Spinal cord (tissue), 10 donors: ENCODE results near the gene COBL. TPM values are rescaled to one million over a fixed set of nuclear protein-coding genes. Genes with fewer than 3 reads are reported as not detected.
A peak's percentile ranks its signal among the peaks of the same experiment; 100 is the strongest.

ENCODE experiments used
- DNase-seq, 6 donors: peaks; one replicate each; pipeline versions ENCODE4 v3.0.0 to v3.0.0-alpha.2; 2013 to 2015; ENCODE audit warnings: low spot score in 6 of 6, low read depth in 4 of 6
- H3K27ac ChIP-seq: one replicate; pipeline ENCODE4 v1.5.1; 2013; ENCODE audit warnings: low read depth, low read length, control low read depth
- H3K27me3 ChIP-seq: one replicate; pipeline ENCODE4 v1.6.1; 2013; ENCODE audit warnings: low read length; ENCODE audit not compliant: control insufficient read depth, insufficient read depth
- H3K36me3 ChIP-seq: one replicate; pipeline ENCODE4 v1.6.1; 2013; ENCODE audit warnings: low read length; ENCODE audit not compliant: control insufficient read depth, insufficient read depth
- H3K4me1 ChIP-seq: one replicate; pipeline ENCODE4 v1.6.1; 2013; ENCODE audit warnings: low read length; ENCODE audit not compliant: control insufficient read depth, insufficient read depth
- H3K4me3 ChIP-seq: one replicate; pipeline ENCODE4 v1.5.1; 2013; ENCODE audit warnings: low read depth, low read length, control low read depth
- H3K9me3 ChIP-seq: one replicate; pipeline ENCODE4 v1.6.1; 2013; ENCODE audit warnings: low read length; ENCODE audit not compliant: control insufficient read depth, insufficient read depth
- WGBS: methylation state at CpG from one replicate; pipeline ENCODE4 v1.1.5; 2013; ENCODE audit warnings: missing lambda C conversion rate; ENCODE audit not compliant: insufficient coverage; 5-methylcytosine and 5-hydroxymethylcytosine counted together
- polyA plus RNA-seq, 2 donors: library from polyadenylated mRNA; unstranded; fragments of 120-200 nt; gene quantifications; one replicate each; pipeline ENCODE4 v1.2.1, GENCODE V29; 2013; ENCODE audit not compliant: insufficient read length in 2 of 2
- total RNA-seq, 2 donors: library from RNA; depleted of rRNA in 1 of 2; stranded (reverse); fragments of 120-200 nt in 1 of 2; fragments of >200 nt in 1 of 2; gene quantifications; one replicate each; pipeline versions ENCODE4 v1.2.3 to v1.2.4, GENCODE V29; 2013 to 2014
- donor health status: healthy.

COBL gene
- total and polyA plus RNA-seq, 4 donors, result 3.8 to 7.8 (median 5.1) TPM

GRCh38 chr7:51349820-51350545, 33.4 kb upstream of the COBL start:
- 77% methylated on average over 5 of the region's 8 CpGs for WGBS
- DNase-seq, result no peak
- H3K4me3 ChIP-seq, result no peak overlapping the region

GRCh38 chr7:51346126-51346525, 29.5 kb upstream of the COBL start:
- Histone ChIP-seq H3K4me3 (no peak overlapping the region), H3K9me3 (no peaks in the 10 kb centered on the region), H3K36me3 (no peaks in the 10 kb centered on the region), H3K27ac (no peak overlapping the region), H3K4me1 (no peaks in the 10 kb centered on the region), H3K27me3 (no peaks in the 10 kb centered on the region)
- no peak for DNase-seq
- 36% methylated on average over 2 of the region's 3 CpGs for WGBS

More at GRCh38 chr7:51349820-51350545, 33.4 kb upstream of the COBL start:
- Histone ChIP-seq H3K27me3 (no peaks in the 10 kb centered on the region), H3K36me3 (no peaks in the 10 kb centered on the region), H3K4me1 (peaks cover 5% of the 10 kb centered on the region), H3K9me3 (no peaks in the 10 kb centered on the region), H3K27ac (no peak overlapping the region)

DNA sequence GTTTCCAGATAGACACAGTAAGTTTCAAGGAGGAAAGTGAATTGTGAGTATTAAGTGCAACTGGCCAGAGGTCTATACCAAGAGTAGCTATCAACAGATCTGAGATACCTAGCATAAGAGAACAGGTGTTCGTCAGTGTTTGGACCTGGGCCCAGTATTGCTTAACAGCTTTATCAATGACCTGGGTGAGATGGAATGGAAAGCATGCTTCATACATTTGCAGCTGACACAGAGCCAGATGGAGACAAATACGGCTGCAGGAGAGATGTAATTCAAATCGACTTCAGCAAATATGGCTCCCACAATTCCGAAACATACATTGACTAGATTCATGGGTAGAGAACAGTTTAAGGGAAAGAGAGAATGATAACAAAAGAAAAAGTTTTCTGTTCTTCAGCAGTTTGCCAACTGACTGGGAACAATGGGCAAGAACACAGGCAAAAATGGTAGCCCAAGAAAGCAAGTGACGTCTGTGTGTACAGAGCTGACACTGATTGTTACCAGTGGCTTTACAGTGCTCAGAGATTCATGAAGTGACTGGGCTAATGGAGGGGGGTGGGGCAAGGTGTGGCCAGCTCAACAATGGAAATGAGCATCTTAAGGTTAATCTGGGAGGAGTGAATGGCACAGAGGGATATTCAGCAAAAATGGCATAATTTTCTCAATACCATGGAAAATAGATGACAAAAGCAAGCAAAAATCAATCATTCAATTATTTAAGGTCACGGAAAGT, 28.0 kb upstream of the COBL start:
- H3K4me3 ChIP-seq, result no peak overlapping the region
- no peaks in the 10 kb centered on the region for H3K9me3 ChIP-seq
- no peak overlapping the region for H3K27ac ChIP-seq
- H3K36me3 ChIP-seq, result no peaks in the 10 kb centered on the region
- WGBS, result 94% methylated on average over 5 of the region's 6 CpGs
- no peaks in the 10 kb centered on the region for H3K4me1 ChIP-seq
- DNase-seq, result peak in 1 of 6 donors; percentile 30
- no peaks in the 10 kb centered on the region for H3K27me3 ChIP-seq

GRCh38 chr7:51340936-51341335, 24.3 kb upstream of the COBL start:
- H3K4me3 ChIP-seq, result no peak overlapping the region
- WGBS, result 80% methylated on average over 1 of the region's 6 CpGs
- H3K27me3 ChIP-seq, result no peaks in the 10 kb centered on the region
- H3K9me3 ChIP-seq, result no peaks in the 10 kb centered on the region
- no peaks in the 10 kb centered on the region for H3K36me3 ChIP-seq
- no peaks in the 10 kb centered on the region for H3K4me1 ChIP-seq
- no peak for DNase-seq
- no peak overlapping the region for H3K27ac ChIP-seq

DNA sequence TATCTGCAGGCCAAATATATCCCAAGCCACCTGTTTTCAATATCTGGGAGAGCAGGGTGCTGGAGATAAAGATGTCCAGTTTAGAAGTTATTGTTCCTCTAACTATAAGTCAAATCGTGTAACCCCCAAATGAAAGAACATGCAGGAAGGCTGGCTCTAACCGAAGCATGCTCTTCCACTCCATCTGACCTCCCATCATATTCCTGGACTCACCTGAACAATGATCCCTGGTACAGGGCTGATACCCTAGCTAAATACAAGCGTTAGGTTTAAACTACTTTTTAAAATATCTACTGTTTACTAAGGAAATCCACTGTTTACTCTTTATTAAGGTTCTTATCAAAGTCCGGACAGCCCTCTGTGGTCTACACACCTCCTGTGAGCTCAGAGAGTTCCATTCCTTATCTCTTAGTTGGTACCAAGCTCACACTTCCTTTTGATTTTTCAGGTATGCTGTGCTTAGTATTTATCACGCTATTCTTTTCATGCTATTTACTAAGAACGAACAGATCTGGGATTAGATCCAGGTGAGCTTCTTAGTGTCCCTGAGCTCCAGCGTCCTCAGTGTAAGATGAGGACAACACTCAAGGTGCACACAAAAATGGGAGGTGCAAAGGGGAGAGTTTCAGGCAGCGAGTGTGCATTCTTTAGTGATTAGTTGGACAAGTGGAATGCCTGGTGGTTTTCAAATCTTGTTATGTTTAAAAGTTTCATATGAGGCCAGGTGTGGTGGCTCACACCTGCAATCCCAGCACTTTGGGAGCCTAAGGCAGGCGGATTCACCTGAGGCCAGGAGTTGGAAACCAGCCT, 23.6 kb upstream of the COBL start:
- no peaks in the 10 kb centered on the region for H3K4me1 ChIP-seq
- no peaks in the 10 kb centered on the region for H3K9me3 ChIP-seq
- H3K27ac ChIP-seq, result no peak overlapping the region
- no peak overlapping the region for H3K4me3 ChIP-seq
- 93% methylated on average over 6 of the region's 9 CpGs for whole genome bisulfite sequencing
- DNase-seq, result no peak
- H3K27me3 ChIP-seq, result no peaks in the 10 kb centered on the region
- H3K36me3 ChIP-seq, result no peaks in the 10 kb centered on the region

- peak in 1 of 6 donors; percentile 32 for DNase-seq
- H3K27me3 ChIP-seq, result no peaks in the 10 kb centered on the region
- no peak overlapping the region for H3K27ac ChIP-seq
- no peaks in the 10 kb centered on the region for H3K9me3 ChIP-seq
- H3K4me3 ChIP-seq, result no peak overlapping the region
- H3K4me1 ChIP-seq, result no peaks in the 10 kb centered on the region
- 80% methylated on average over 2 of the region's 2 CpGs for WGBS
- no peaks in the 10 kb centered on the region for H3K36me3 ChIP-seq
Measured at GRCh38 chr7:51335057-51335456, 18.4 kb upstream of the COBL start.

DNA sequence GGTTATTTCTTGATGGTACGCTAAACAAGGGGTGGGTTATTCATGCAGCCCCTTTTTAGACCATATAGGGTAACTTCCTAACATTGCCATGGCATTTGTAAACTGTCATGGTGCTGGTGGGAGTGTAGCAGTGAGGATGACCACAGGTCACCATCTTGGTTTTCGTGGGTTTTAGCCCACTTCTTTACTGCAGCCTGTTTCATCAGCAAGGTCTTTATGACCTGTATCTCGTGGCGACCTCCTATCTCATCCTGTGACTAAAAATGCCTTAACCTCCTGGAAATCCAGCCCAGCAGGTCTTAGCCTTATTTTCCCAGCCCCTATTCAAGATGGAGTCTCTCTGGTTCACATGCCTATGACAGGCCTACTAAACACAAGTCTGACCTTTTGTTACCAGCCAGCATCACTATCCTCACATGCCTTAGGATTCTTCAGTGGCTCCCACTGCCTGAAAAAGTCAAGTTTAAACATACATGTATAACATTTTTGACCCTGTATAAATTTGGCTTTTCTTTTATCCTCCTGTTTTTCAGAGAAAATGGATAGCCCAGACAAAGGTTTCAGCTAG, 13.2 kb upstream of the COBL start:
- no peaks in the 10 kb centered on the region for H3K27me3 ChIP-seq

GRCh38 chr7:51328351-51328801, 11.8 kb upstream of the COBL start:
- H3K27ac ChIP-seq, result no peak overlapping the region
- H3K4me1 ChIP-seq, result no peaks in the 10 kb centered on the region
- no peak overlapping the region for H3K4me3 ChIP-seq
- no peaks in the 10 kb centered on the region for H3K9me3 ChIP-seq
- no peaks in the 10 kb centered on the region for H3K36me3 ChIP-seq
- WGBS, result 75% methylated on average over 1 of the region's 1 CpG
- H3K27me3 ChIP-seq, result no peaks in the 10 kb centered on the region
- DNase-seq, result no peak

More for the DNA sequence above, 13.2 kb upstream of the COBL start:
- no peak overlapping the region for H3K4me3 ChIP-seq
- H3K4me1 ChIP-seq, result no peaks in the 10 kb centered on the region
- H3K27ac ChIP-seq, result no peak overlapping the region
- 88% methylated on average over 3 of the region's 4 CpGs for WGBS
- no peak for DNase-seq
- no peaks in the 10 kb centered on the region for H3K36me3 ChIP-seq
- no peaks in the 10 kb centered on the region for H3K9me3 ChIP-seq

- no peak for DNase-seq
- Histone ChIP-seq H3K27ac (no peak overlapping the region), H3K27me3 (no peaks in the 10 kb centered on the region), H3K9me3 (no peaks in the 10 kb centered on the region), H3K4me3 (no peak overlapping the region), H3K4me1 (no peaks in the 10 kb centered on the region), H3K36me3 (no peaks in the 10 kb centered on the region)
- 25% methylated on average over 2 of the region's 6 CpGs for WGBS
Measured at GRCh38 chr7:51327287-51327717, 10.7 kb upstream of the COBL start.
